Activated T-cell treated with anti-CD3 and anti-CD28 coated beads, Interleukin-2, amount 50 U/mL, for 1 hour (primary cell): ENCODE data around the gene IFT52.
"Not testable (repeated sequence)": the region's sequence is repeated elsewhere in the genome, so short reads cannot be mapped to it uniquely, and the experiment has no call there.

Source experiments
- DNase-seq: peaks from one replicate; pipeline ENCODE4 v3.0.0-alpha.2; 2020

Gene IFT52

GRCh38 chr20:43569282-43569681 is 21.5 kb upstream of the IFT52 start:
- DNase-seq = no peak

- DNase-seq = no peak
Observed at GRCh38 chr20:43570496-43570895, 20.2 kb upstream of the IFT52 start.

- DNase-seq = no peak
Observed at GRCh38 chr20:43571310-43571709, 19.4 kb upstream of the IFT52 start.

GRCh38 chr20:43571771-43572170 is 19.0 kb upstream of the IFT52 start:
- DNase-seq = no peak

GRCh38 chr20:43572891-43573290 is 17.8 kb upstream of the IFT52 start:
- DNase-seq = no peak

- no peak for DNase-seq
Observed at GRCh38 chr20:43576108-43576507, 14.6 kb upstream of the IFT52 start.

GRCh38 chr20:43579861-43580793 is 10.6 kb upstream of the IFT52 start:
- DNase-seq = no peak

GRCh38 chr20:43583133-43583864 is 7.4 kb upstream of the IFT52 start:
- no peak for DNase-seq

GRCh38 chr20:43583982-43584432 is 6.7 kb upstream of the IFT52 start:
- no peak for DNase-seq

- no peak for DNase-seq
Observed at GRCh38 chr20:43584448-43585136, 6.1 kb upstream of the IFT52 start.

- no peak for DNase-seq
Observed at GRCh38 chr20:43586641-43587040, 4.1 kb upstream of the IFT52 start.

GRCh38 chr20:43588526-43588925 is 2.2 kb upstream of the IFT52 start:
- DNase-seq = not testable (repeated sequence)

GRCh38 chr20:43590036-43590391 is 723 bp upstream of the IFT52 start:
- DNase-seq = no peak

GRCh38 chr20:43601960-43602359 is 11.2 kb downstream of the IFT52 start:
- not testable (repeated sequence) for DNase-seq

GRCh38 chr20:43603124-43603523 is 12.4 kb downstream of the IFT52 start:
- DNase-seq = no peak

GRCh38 chr20:43605715-43606114 is 15.0 kb downstream of the IFT52 start:
- no peak for DNase-seq

- DNase-seq = not testable (repeated sequence)
Observed at GRCh38 chr20:43607278-43607677, 16.5 kb downstream of the IFT52 start.

GRCh38 chr20:43631598-43631997 is 40.9 kb downstream of the IFT52 start:
- DNase-seq = no peak

GRCh38 chr20:43636429-43636828 is 45.7 kb downstream of the IFT52 start:
- DNase-seq = no peak

- no peak for DNase-seq
Observed at GRCh38 chr20:43642548-43642947, 51.8 kb downstream of the IFT52 start.

GRCh38 chr20:43650997-43651525 is 60.3 kb downstream of the IFT52 start:
- no peak for DNase-seq

GRCh38 chr20:43651650-43652184 is 61.0 kb downstream of the IFT52 start:
- not testable (repeated sequence) for DNase-seq

GRCh38 chr20:43653966-43654365 is 63.2 kb downstream of the IFT52 start:
- no peak for DNase-seq
